SW 1271 (cell line): Measurements from ENCODE around the gene HMG20B.

Experiments used
- DNase-seq, 2 experiments: peaks; one replicate each; lab custom pipeline; 2025; lab: John Stamatoyannopoulos, UW

Gene HMG20B

GRCh38 chr19:3621689-3622088 lies 48.9 kb downstream of the HMG20B start:
- no peak for DNase-seq

GRCh38 chr19:3622224-3622623 lies 49.5 kb downstream of the HMG20B start:
- DNase-seq = no peak

- DNase-seq = no peak
Observed at GRCh38 chr19:3623716-3624115, 51.0 kb downstream of the HMG20B start.

- DNase-seq = no peak
Observed at GRCh38 chr19:3625996-3626472, 53.3 kb downstream of the HMG20B start.

GRCh38 chr19:3626473-3627350 lies 54.0 kb downstream of the HMG20B start, which contains the start of gene CACTIN:
CACTIN (minus strand) TSS chr19:3626790; CDS start chr19:3626762, 28 bp downstream.
- peak; percentile 96 for DNase-seq

GRCh38 chr19:3627351-3627723 lies 54.6 kb downstream of the HMG20B start:
- DNase-seq = no peak
